HCT116 (cell line): ENCODE data around the gene PSKH1. TPM values are rescaled to one million over a fixed set of nuclear protein-coding genes. Genes with fewer than 3 reads are reported as not detected.

ENCODE experiments used
- ATAC-seq: fragments of 200-7000 bp; cut with Tn5 transposase; 2 replicates; pipeline ENCODE4 v1.9.1; 2020; ENCODE audit warnings: mild to moderate bottlenecking, moderate library complexity
- BruUV-seq: library from RNA; stranded (reverse); fragments of 400-500 nt; replicated peaks from 2 replicates; lab custom pipeline; 2021; lab: Mats Ljungman, UMichigan
- CTCF ChIA-PET: fragments of 300-600 bp; sonication (Branson Sonifier 250); formaldehyde crosslinking; loops from one replicate; lab custom pipeline; 2021; ENCODE audit warnings: antibody characterized with exemption; lab: Charles Lee
- POLR2A ChIA-PET: fragments of 300-600, 350-600 bp; sonication (Branson Sonifier 250); formaldehyde crosslinking; loops from one replicate; lab custom pipeline; 2021; ENCODE audit warnings: antibody characterized with exemption; lab: Charles Lee
- RAD21 ChIA-PET, 2 experiments: fragments of 300-600 bp; sonication (Branson Sonifier 250); formaldehyde crosslinking; loops; one replicate each; lab custom pipeline; 2023; ENCODE audit warnings: low total read pairs in 2 of 2; ENCODE audit not compliant: uncharacterized antibody in 2 of 2, unreplicated experiment in 2 of 2, low non-redundant PET in 1 of 2; lab: Charles Lee
- DNase-seq: peaks from one replicate; pipeline ENCODE4 v3.0.0-alpha.2; 2010; ENCODE audit warnings: low read depth, low spot score
- H2AFZ ChIP-seq: fragments of 200-600 bp; shearing (Covaris generic), sonication (generic); 2 replicates; pipeline ENCODE4 v1.6.1; 2017; ENCODE audit warnings: low read depth, mixed run types, mixed read lengths, antibody characterized with exemption, low read length; ENCODE audit not compliant: poor library complexity, severe bottlenecking
- H3K27ac ChIP-seq: 2 replicates; pipeline ENCODE4 v1.5.1; 2012; ENCODE audit warnings: low read depth, low read length
- H3K27me3 ChIP-seq: fragments of 200-600 bp; sonication (generic); 2 replicates; pipeline ENCODE4 v1.6.1; 2016; ENCODE audit warnings: mixed run types, low read length, mixed read lengths; ENCODE audit not compliant: insufficient read depth
- H3K36me3 ChIP-seq, 2 experiments: fragments of 200-500 bp in 1 of 2; fragments of 200-600 bp in 1 of 2; sonication (Bioruptor generic) in 1 of 2; sonication (generic) in 1 of 2; 2 replicates each; pipeline versions ENCODE4 v1.5.1 to v1.6.1; 2014 to 2016; ENCODE audit warnings: low read length in 2 of 2, inconsistent platforms in 1 of 2, mixed read lengths in 1 of 2, mixed run types in 1 of 2; ENCODE audit not compliant: insufficient read depth in 2 of 2, control insufficient read depth in 1 of 2
- H3K4me1 ChIP-seq, 2 experiments: fragments of 200-600 bp in 1 of 2; sonication (generic) in 1 of 2; 2 replicates each; pipeline versions ENCODE4 v1.5.1 to v1.6.1; 2012 to 2017; ENCODE audit warnings: low read length in 2 of 2, inconsistent platforms in 1 of 2, mild to moderate bottlenecking in 1 of 2, mixed read lengths in 1 of 2, mixed run types in 1 of 2, moderate library complexity in 1 of 2; ENCODE audit not compliant: insufficient read depth in 2 of 2, control insufficient read depth in 1 of 2
- H3K4me2 ChIP-seq: fragments of 200-600 bp; sonication (generic); 2 replicates; pipeline ENCODE4 v1.6.1; 2017; ENCODE audit warnings: mixed run types, low read length, mixed read lengths
- H3K4me3 ChIP-seq, 2 experiments: fragments of 200-600 bp in 1 of 2; sonication (generic) in 1 of 2; replicated peaks in 1 of 2; 2 replicates each; pipeline ENCODE4 v1.5.1; 2011 to 2016; ENCODE audit warnings: low read length in 2 of 2, control low read depth in 1 of 2, low read depth in 1 of 2, mild to moderate bottlenecking in 1 of 2, mixed read lengths in 1 of 2, mixed run types in 1 of 2
- H3K79me2 ChIP-seq: fragments of 200-600 bp; sonication (generic); 2 replicates; pipeline ENCODE4 v1.6.1; 2017; ENCODE audit warnings: mild to moderate bottlenecking, mixed run types, low read length, moderate library complexity, mixed read lengths; ENCODE audit not compliant: insufficient read depth
- H3K9ac ChIP-seq: fragments of 200-600 bp; sonication (generic); 2 replicates; pipeline ENCODE4 v1.6.1; 2016; ENCODE audit warnings: low read length, mixed read lengths
- H3K9me2 ChIP-seq: fragments of 200-600 bp; sonication (generic), shearing (Covaris generic); 2 replicates; pipeline ENCODE4 v1.6.1; 2017; ENCODE audit warnings: mixed run types, mild to moderate bottlenecking, moderate library complexity; ENCODE audit not compliant: insufficient read depth
- H3K9me3 ChIP-seq, 2 experiments: fragments of 200-500 bp in 1 of 2; fragments of 200-600 bp in 1 of 2; sonication (Bioruptor generic) in 1 of 2; sonication (generic) in 1 of 2; 2 replicates each; pipeline ENCODE4 v1.6.1; 2014 to 2017; ENCODE audit warnings: low read length in 2 of 2, mixed read lengths in 2 of 2, inconsistent platforms in 1 of 2, low read depth in 1 of 2, mild to moderate bottlenecking in 1 of 2, mixed run types in 1 of 2, moderate library complexity in 1 of 2; ENCODE audit not compliant: control insufficient read depth in 1 of 2, insufficient read depth in 1 of 2
- H4K20me1 ChIP-seq: fragments of 200-600 bp; sonication (generic), shearing (Covaris generic); 2 replicates; pipeline ENCODE4 v1.6.1; 2017; ENCODE audit warnings: mixed run types, mild to moderate bottlenecking, moderate library complexity; ENCODE audit not compliant: insufficient read depth
- CBX3 ChIP-seq: IDR thresholded peaks from 2 replicates; pipeline ENCODE4 v1.6.1; 2012; ENCODE audit warnings: low read depth
- POLR2A ChIP-seq: IDR thresholded peaks from 2 replicates; pipeline ENCODE4 v1.7.0; 2011; ENCODE audit warnings: borderline replicate concordance; ENCODE audit not compliant: insufficient read depth, insufficient read length; ENCODE audit errors: extremely low read depth
- POLR2AphosphoS5 ChIP-seq: IDR thresholded peaks from 2 replicates; pipeline ENCODE4 v1.6.1; 2011; ENCODE audit warnings: mild to moderate bottlenecking, low read depth, low read length, moderate library complexity
- RAD21 ChIP-seq: IDR thresholded peaks from 2 replicates; pipeline ENCODE4 v1.6.1; 2012; ENCODE audit warnings: low read depth, mild to moderate bottlenecking
- SIN3A ChIP-seq: IDR thresholded peaks from 2 replicates; pipeline ENCODE4 v1.6.1; 2012; ENCODE audit warnings: low read depth
- intact Hi-C: fragments of 100-400 bp; cut with micrococcal nuclease; formaldehyde crosslinking; loops from 2 replicates; pipeline ENCODE4 v1.10.0; 2022
- total RNA-seq: library from RNA; stranded (reverse); gene quantifications from one replicate; pipeline ENCODE4 v1.2.1, GENCODE V29; 2021; ENCODE audit not compliant: unreplicated experiment
- TF ChIP-seq, protein P1 (sequence below): IDR thresholded peaks from 2 replicates; pipeline ENCODE4 v1.6.1; 2012

Gene PSKH1
- total RNA-seq, 1 experiment from 2014 or later: 16.2 TPM

DNA sequence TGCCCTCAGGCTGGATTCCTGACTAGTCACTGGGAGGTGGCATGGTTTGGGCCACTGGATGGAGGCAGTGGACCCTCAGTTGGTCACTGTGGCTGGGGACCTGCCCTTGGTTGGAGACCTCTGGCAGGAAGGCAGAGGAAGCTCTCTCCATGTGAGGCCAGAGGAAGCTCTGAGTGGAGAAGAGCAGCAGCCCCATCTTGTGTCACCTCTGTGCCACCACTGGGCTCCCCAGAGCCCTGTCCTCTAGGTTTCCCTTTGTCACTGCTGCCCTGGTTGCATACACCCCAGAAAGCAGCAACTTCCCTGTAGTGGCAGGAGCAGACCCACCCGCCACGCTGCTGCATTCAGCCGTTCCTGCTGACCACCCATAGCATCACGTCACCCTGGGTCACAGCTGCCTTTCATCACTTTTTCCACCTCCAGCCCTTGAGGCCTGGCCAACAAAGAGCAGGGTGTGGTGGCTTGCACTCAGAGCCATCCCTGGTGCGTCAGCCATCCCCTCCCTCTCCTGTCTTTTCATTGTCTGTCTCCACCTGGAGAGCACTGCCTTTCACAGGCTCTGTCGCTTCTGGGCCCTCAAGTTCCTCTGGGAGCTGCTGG lies 26.7 kb downstream of the PSKH1 start:
- no peak for TF ChIP-seq CBX3
- TF ChIP-seq, protein P1, sequence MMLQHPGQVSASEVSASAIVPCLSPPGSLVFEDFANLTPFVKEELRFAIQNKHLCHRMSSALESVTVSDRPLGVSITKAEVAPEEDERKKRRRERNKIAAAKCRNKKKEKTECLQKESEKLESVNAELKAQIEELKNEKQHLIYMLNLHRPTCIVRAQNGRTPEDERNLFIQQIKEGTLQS: no peak
- TF ChIP-seq RAD21: peak; percentile 35; the same call in 1 of the 2 replicates
- H2AFZ ChIP-seq: no peak overlapping the region
- no peaks in the 10 kb centered on the region for H3K9me2 ChIP-seq
- peaks cover 12 to 16% of the 10 kb centered on the region in 2 experiments for H3K4me1 ChIP-seq
- H3K4me3 ChIP-seq: no peak overlapping the region
- intact Hi-C loops: no loop called here
- ATAC-seq: 0 out of 2 replicates have a peak, but pooled peaks have one; percentile 31
- H3K36me3 ChIP-seq: no peaks in the 10 kb centered on the region
- H3K9ac ChIP-seq: no peak overlapping the region
- H4K20me1 ChIP-seq: no peaks in the 10 kb centered on the region
- no peaks in the 10 kb centered on the region for H3K9me3 ChIP-seq
- DNase-seq: no peak
- H3K4me2 ChIP-seq: no peak overlapping the region
- no peaks in the 10 kb centered on the region for H3K79me2 ChIP-seq
- H3K27ac ChIP-seq: no peak overlapping the region
- ChIA-PET CTCF (interaction anchor here (0.8 to 0.9 kb wide), 2 partner anchors 103 to 426 kb away, joined by 3 to 4 read pairs; no protein-coding TSS in a partner anchor), POLR2A (no interaction called here), RAD21 (no interaction called here)
- no TSS peak for BruUV-seq
- no peaks in the 10 kb centered on the region for H3K27me3 ChIP-seq

DNA sequence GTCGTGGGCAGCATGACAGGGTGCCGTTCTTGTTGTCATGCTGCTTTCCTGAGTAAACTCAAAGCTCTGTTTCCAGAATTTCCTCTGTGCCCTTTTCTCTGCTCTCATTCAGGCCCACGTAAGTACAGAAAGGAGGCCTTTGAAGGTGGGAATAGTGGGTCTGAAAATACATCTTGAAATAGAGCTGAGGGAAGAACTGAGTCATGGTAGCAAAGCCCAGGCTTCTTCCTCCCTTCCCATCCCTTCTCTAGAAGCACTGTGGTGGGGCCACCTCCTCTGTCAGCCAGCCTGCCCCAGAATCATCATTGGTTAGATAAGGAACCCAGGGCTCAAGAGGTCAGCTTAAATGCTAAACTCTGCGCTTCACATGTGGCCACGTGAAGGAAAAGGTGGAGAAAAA lies 29.2 kb downstream of the PSKH1 start:
- RAD21 ChIA-PET: no interaction called here
- Histone ChIP-seq H3K27ac (no peak overlapping the region), H4K20me1 (no peaks in the 10 kb centered on the region), H3K4me1 (peaks cover 9 to 11% of the 10 kb centered on the region in 2 experiments), H3K79me2 (no peaks in the 10 kb centered on the region), H3K4me2 (no peak overlapping the region), H3K27me3 (no peaks in the 10 kb centered on the region), H3K9me2 (no peaks in the 10 kb centered on the region), H3K9me3 (no peaks in the 10 kb centered on the region), H3K9ac (no peak overlapping the region), H2AFZ (no peak overlapping the region), H3K36me3 (no peaks in the 10 kb centered on the region), H3K4me3 (no peak overlapping the region)
- no TSS peak for BruUV-seq
- no peak for DNase-seq
- CTCF ChIA-PET: interaction anchor here (1.4 kb wide), 1 partner anchor 39 kb away, joined by 3 read pairs; no protein-coding TSS in a partner anchor
- TF ChIP-seq SIN3A (no peak), POLR2A (no peak), POLR2AphosphoS5 (no peak)
- intact Hi-C loops: no loop called here
- ATAC-seq: no peak
- POLR2A ChIA-PET: no interaction called here
